Measurements from ENCODE around the gene TRIP12.

DNA sequence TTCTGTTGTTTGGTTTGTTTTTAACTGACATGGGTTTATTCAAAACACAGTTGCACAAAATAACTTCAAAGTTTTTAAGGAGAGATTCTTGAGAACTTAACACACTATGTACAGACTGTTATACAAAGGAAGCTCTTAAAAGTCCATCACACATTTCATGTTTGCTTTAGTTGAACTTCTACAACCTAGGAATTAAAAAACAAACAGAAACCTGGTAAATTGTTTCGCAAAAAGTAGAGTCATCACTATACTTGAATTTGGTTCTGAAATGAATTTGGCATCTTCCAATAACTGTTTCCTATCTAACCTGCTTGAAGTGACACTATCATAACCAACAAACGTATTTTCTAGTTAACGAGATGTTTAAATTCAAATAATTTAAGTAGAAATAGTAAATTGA, 21.8 kb downstream of the TRIP12 start:
- TF ChIP-seq, protein P1, sequence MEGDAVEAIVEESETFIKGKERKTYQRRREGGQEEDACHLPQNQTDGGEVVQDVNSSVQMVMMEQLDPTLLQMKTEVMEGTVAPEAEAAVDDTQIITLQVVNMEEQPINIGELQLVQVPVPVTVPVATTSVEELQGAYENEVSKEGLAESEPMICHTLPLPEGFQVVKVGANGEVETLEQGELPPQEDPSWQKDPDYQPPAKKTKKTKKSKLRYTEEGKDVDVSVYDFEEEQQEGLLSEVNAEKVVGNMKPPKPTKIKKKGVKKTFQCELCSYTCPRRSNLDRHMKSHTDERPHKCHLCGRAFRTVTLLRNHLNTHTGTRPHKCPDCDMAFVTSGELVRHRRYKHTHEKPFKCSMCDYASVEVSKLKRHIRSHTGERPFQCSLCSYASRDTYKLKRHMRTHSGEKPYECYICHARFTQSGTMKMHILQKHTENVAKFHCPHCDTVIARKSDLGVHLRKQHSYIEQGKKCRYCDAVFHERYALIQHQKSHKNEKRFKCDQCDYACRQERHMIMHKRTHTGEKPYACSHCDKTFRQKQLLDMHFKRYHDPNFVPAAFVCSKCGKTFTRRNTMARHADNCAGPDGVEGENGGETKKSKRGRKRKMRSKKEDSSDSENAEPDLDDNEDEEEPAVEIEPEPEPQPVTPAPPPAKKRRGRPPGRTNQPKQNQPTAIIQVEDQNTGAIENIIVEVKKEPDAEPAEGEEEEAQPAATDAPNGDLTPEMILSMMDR (tag by site-specific recombination; IDR thresholded peaks at IDR 0.05): no peak
- no peak for TF ChIP-seq ZBTB11 (tag by site-specific recombination; conservative IDR thresholded peaks at IDR 0.05; ENCODE audit: low read depth)
- TF ChIP-seq, protein P2, sequence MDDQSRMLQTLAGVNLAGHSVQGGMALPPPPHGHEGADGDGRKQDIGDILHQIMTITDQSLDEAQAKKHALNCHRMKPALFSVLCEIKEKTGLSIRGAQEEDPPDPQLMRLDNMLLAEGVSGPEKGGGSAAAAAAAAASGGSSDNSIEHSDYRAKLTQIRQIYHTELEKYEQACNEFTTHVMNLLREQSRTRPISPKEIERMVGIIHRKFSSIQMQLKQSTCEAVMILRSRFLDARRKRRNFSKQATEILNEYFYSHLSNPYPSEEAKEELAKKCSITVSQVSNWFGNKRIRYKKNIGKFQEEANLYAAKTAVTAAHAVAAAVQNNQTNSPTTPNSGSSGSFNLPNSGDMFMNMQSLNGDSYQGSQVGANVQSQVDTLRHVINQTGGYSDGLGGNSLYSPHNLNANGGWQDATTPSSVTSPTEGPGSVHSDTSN (CRISPR knock-in tag; IDR thresholded peaks at IDR 0.05): no peak
- no peak for TF ChIP-seq ZNF292 (tag by site-specific recombination; IDR thresholded peaks at IDR 0.05; ENCODE audit: borderline replicate concordance, low read depth)
- TF ChIP-seq ZNF138 (tag by site-specific recombination; IDR thresholded peaks at IDR 0.05; ENCODE audit: borderline replicate concordance): no peak
- TF ChIP-seq ZNF274 (IDR thresholded peaks at IDR 0.05; ENCODE audit: low read length): no peak
- no peak for TF ChIP-seq ZNF274 (tag by site-specific recombination; IDR thresholded peaks at IDR 0.05; ENCODE audit: borderline replicate concordance)
- TF ChIP-seq BCL11A (tag by site-specific recombination; IDR thresholded peaks at IDR 0.05; ENCODE audit: low read depth): no peak
- no peak for TF ChIP-seq GLI4 (tag by site-specific recombination; IDR thresholded peaks at IDR 0.05)
- no peak for TF ChIP-seq ZNF335 (tag by site-specific recombination; conservative IDR thresholded peaks at IDR 0.05)
